ENCODE measurements around the gene SBF2. TPM values are rescaled to one million over a fixed set of nuclear protein-coding genes. Genes with fewer than 3 reads are reported as not detected.
A peak's percentile ranks its signal among the peaks of the same experiment; 100 is the strongest.

Gene SBF2
- total and polyA plus RNA-seq, 7 experiments from 2014 or later: 4.2 to 35.2 (median 13.3) TPM

DNA sequence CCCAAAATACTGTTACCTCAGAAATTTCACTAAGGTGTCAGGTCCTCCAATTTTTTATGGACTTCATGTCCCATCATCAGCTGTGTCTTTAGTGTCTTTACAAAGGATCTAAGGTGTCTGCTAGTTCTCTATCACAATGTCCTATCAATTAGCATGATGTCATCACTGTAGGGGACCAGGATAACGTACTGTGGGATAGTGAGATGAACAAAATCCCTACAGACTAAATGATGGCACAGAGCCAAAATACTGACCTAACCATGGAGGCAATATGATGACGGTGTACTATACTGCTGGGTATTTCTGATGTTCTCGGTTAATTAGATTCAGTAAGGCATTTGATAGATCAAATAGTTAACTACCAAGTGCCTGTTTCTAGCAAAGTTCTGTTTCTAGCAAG, 82.5 kb downstream of the SBF2 start:
- POLR2A ChIA-PET: no interaction called here
- H3K36me3 Mint-ChIP-seq: no peaks in the 10 kb centered on the region
- ATAC-seq: no peak

DNA sequence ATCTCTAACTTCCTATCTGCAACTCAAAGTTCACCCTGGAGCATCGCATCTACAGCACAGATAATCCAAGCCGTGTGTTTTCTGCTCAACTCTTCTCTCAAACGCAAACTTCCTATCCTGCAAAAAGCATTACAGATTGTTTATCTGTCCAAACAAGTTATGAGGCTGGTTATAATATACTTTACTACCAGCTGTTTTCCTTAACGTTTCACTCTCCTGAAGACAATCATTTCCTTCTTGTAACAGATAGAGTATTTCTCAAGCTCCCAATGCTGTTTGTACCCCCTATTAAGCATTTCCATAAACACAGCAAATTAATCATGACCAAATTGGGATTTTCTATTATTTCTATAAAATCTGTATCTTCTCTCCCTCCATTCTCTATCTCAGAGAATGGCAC, 84.7 kb downstream of the SBF2 start:
- Histone ChIP-seq H3K9me3 (ENCODE audit: control insufficient read depth in 2 of 3, low read length in 3 of 3) (no peaks in the 10 kb centered on the region), H3K27ac (ENCODE audit: low read depth, low read length) (no peak overlapping the region), H3K36me3 (ENCODE audit: control insufficient read depth in 2 of 3, insufficient read depth in 3 of 3, low read length in 3 of 3) (no peaks in the 10 kb centered on the region), H3K4me3 (ENCODE audit: low read length) (no peak overlapping the region), H3K4me1 (ENCODE audit: control insufficient read depth in 2 of 2, insufficient read depth in 2 of 2, low read length in 2 of 2) (no peaks in the 10 kb centered on the region), H3K27me3 (ENCODE audit: control insufficient read depth in 2 of 2, insufficient read depth in 2 of 2, low read length in 2 of 2) (no peaks in the 10 kb centered on the region)
- no peaks in the 10 kb centered on the region for H3K4me1 Mint-ChIP-seq
- H3K27me3 Mint-ChIP-seq: peaks cover 0 to 22% (median 0%) of the 10 kb centered on the region in 5 donors
- ChIA-PET POLR2A (no interaction called here), CTCF (interaction anchor here (0.9 to 5.4 kb wide), 5 partner anchors 14 to 115 kb away, joined by 3 to 70 read pairs (median 3); partner anchors contain the start of gene ADM)
- peak overlapping the region in 1 of 9 donors; percentile 41 for H3K27ac Mint-ChIP-seq
- H3K9me3 Mint-ChIP-seq: peaks cover 0 to 5% (median 2%) of the 10 kb centered on the region in 11 donors
- H3K36me3 Mint-ChIP-seq: no peaks in the 10 kb centered on the region
- DNase-seq: no peak
- intact Hi-C loops (cut with micrococcal nuclease): loop anchor here in 1 of 2 donors (2.0 to 10.0 kb wide), 3 partner anchors 445 to 528 kb away; no protein-coding TSS in a partner anchor
- ATAC-seq: no peak
- no peak overlapping the region for H3K4me3 Mint-ChIP-seq

More for the DNA sequence above, 82.5 kb downstream of the SBF2 start:
- Histone ChIP-seq H3K4me3 (ENCODE audit: low read length) (no peak overlapping the region), H3K4me1 (ENCODE audit: control insufficient read depth in 2 of 2, insufficient read depth in 2 of 2, low read length in 2 of 2) (no peaks in the 10 kb centered on the region), H3K27ac (ENCODE audit: low read depth, low read length) (no peak overlapping the region), H3K9me3 (ENCODE audit: control insufficient read depth in 2 of 3, low read length in 3 of 3) (no peaks in the 10 kb centered on the region), H3K36me3 (ENCODE audit: control insufficient read depth in 2 of 3, insufficient read depth in 3 of 3, low read length in 3 of 3) (no peaks in the 10 kb centered on the region), H3K27me3 (ENCODE audit: control insufficient read depth in 2 of 2, insufficient read depth in 2 of 2, low read length in 2 of 2) (no peaks in the 10 kb centered on the region)
- Mint-ChIP-seq H3K9me3 (no peaks in the 10 kb centered on the region), H3K27ac (no peak overlapping the region), H3K4me1 (no peaks in the 10 kb centered on the region), H3K27me3 (peaks cover 0 to 25% (median 0%) of the 10 kb centered on the region in 5 donors), H3K4me3 (no peak overlapping the region)
- DNase-seq: no peak
- intact Hi-C loops (cut with micrococcal nuclease): no loop called here
- CTCF ChIA-PET: interaction anchor here (1.3 to 5.4 kb wide), 3 partner anchors 12 to 98 kb away, joined by 7 to 70 read pairs (median 15); partner anchors contain the start of gene ADM

DNA sequence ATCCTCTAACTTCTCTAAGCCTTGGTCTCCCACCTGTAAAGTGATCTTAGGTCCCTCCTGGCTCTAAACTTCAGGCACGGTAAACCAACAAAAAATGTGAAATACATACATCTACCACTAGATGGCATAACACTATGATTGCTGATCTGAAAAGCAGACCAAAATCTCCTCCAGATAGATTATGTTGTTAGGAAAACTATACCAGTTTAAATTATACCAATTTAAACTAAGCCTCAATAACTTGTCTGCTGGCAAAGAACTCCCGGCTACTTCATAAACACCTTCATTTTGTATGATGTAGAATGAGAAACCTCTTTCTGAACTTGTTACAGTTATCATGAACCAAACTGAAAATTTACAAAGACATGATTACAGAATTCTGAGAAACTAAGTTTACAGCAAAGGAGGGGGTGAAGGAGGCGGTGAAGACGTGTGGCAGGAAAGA, 85.9 kb downstream of the SBF2 start:
- peak; percentile 82 for ATAC-seq

DNA sequence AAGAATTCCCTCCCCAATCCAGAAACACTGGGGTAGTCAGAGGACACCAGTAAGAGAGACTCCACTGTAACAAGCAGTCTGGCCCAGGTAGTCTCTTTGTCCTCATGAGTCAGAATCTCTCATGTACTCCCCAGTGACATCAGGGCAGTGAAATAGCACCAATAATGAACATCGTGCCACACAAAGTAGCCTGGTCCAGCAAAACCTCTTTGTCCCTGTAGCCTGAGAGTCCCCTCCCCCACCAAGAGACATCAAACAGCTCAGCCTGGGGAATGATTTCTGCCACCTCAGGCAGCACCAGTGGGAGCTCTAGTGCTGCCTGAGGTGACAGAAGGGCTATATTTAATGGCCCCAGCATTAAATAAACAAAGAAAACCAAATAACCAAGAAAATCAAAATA, 88.1 kb downstream of the SBF2 start:
- DNase-seq (no peak), ATAC-seq (no peak)
- Mint-ChIP-seq H3K9me3 (peaks cover 0 to 28% (median 10%) of the 10 kb centered on the region in 11 donors), H3K36me3 (peaks cover 2 to 19% (median 11%) of the 10 kb centered on the region in 5 donors), H3K27me3 (peaks cover 0 to 13% (median 0%) of the 10 kb centered on the region in 5 donors), H3K27ac (no peak overlapping the region), H3K4me1 (peaks cover 0 to 4% (median 0%) of the 10 kb centered on the region in 7 donors), H3K4me3 (no peak overlapping the region)
- Histone ChIP-seq H3K4me3 (ENCODE audit: low read length) (no peak overlapping the region), H3K27ac (ENCODE audit: low read depth, low read length) (no peak overlapping the region), H3K4me1 (ENCODE audit: control insufficient read depth in 2 of 2, insufficient read depth in 2 of 2, low read length in 2 of 2) (no peaks in the 10 kb centered on the region), H3K27me3 (ENCODE audit: control insufficient read depth in 2 of 2, insufficient read depth in 2 of 2, low read length in 2 of 2) (no peaks in the 10 kb centered on the region), H3K9me3 (ENCODE audit: control insufficient read depth in 2 of 3, low read length in 3 of 3) (peaks cover 0 to 3% (median 0%) of the 10 kb centered on the region in 3 experiments), H3K36me3 (ENCODE audit: control insufficient read depth in 2 of 3, insufficient read depth in 3 of 3, low read length in 3 of 3) (no peaks in the 10 kb centered on the region)
- POLR2A ChIA-PET: no interaction called here
- CTCF ChIA-PET: interaction anchor here (0.6 to 1.4 kb wide), 3 partner anchors 102 to 1897 kb away, joined by 3 to 5 read pairs (median 4); no protein-coding TSS in a partner anchor
- intact Hi-C loops (cut with micrococcal nuclease): loop anchor here in 1 of 2 donors (5.0 to 10.0 kb wide), 2 partner anchors 449 to 531 kb away; no protein-coding TSS in a partner anchor

More for the DNA sequence above, 85.9 kb downstream of the SBF2 start:
- CTCF ChIA-PET: interaction anchor here (0.7 to 5.4 kb wide), 11 partner anchors 16 to 692 kb away, joined by 3 to 70 read pairs (median 3); partner anchors contain the start of gene ADM
- Histone ChIP-seq H3K36me3 (ENCODE audit: control insufficient read depth in 2 of 3, insufficient read depth in 3 of 3, low read length in 3 of 3) (no peaks in the 10 kb centered on the region), H3K27me3 (ENCODE audit: control insufficient read depth in 2 of 2, insufficient read depth in 2 of 2, low read length in 2 of 2) (no peaks in the 10 kb centered on the region), H3K4me1 (ENCODE audit: control insufficient read depth in 2 of 2, insufficient read depth in 2 of 2, low read length in 2 of 2) (no peaks in the 10 kb centered on the region), H3K27ac (ENCODE audit: low read depth, low read length) (no peak overlapping the region), H3K9me3 (ENCODE audit: control insufficient read depth in 2 of 3, low read length in 3 of 3) (peaks cover 0 to 3% (median 0%) of the 10 kb centered on the region in 3 experiments), H3K4me3 (ENCODE audit: low read length) (no peak overlapping the region)
- Mint-ChIP-seq H3K27me3 (peaks cover 0 to 16% (median 0%) of the 10 kb centered on the region in 5 donors), H3K36me3 (peaks cover 0 to 9% (median 4%) of the 10 kb centered on the region in 5 donors), H3K4me1 (no peaks in the 10 kb centered on the region), H3K9me3 (peaks cover 0 to 17% (median 5%) of the 10 kb centered on the region in 11 donors), H3K4me3 (no peak overlapping the region), H3K27ac (no peak overlapping the region)
- peak in 7 of 9 donors; percentile 10 to 55 (median 44) for DNase-seq
- POLR2A ChIA-PET: interaction anchor here (0.7 kb wide), 1 partner anchor 121 kb away, joined by 3 read pairs; no protein-coding TSS in a partner anchor
- intact Hi-C loops (cut with micrococcal nuclease): loop anchor here (1.0 to 10.0 kb wide), 7 partner anchors 99 to 529 kb away; no protein-coding TSS in a partner anchor

DNA sequence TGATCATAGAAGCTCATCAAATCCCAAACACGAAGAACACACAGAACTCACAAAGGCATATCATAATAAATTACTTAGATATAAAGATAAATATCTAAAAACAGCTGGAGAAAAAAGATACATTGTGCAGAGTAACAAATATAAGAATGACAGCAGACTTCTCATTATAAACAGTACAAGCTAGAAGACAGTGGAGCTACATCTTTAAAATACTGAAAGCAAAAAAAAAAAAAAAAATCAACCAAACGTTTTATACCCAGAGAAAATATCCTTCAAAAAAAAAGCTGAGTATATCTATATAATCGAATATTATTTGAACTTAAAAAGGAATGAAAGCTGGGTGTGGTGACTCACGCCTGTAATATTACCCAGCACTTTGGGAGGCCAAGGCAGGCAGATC, 90.0 kb downstream of the SBF2 start:
- peaks cover 0 to 3% (median 0%) of the 10 kb centered on the region in 3 experiments for H3K9me3 ChIP-seq (ENCODE audit: control insufficient read depth in 2 of 3, low read length in 3 of 3)
- H3K36me3 ChIP-seq (ENCODE audit: control insufficient read depth in 2 of 3, insufficient read depth in 3 of 3, low read length in 3 of 3): no peaks in the 10 kb centered on the region
- no peaks in the 10 kb centered on the region for H3K4me1 ChIP-seq (ENCODE audit: control insufficient read depth in 2 of 2, insufficient read depth in 2 of 2, low read length in 2 of 2)
- Mint-ChIP-seq H3K36me3 (peaks cover 2 to 20% (median 11%) of the 10 kb centered on the region in 5 donors), H3K9me3 (peaks cover 0 to 28% (median 10%) of the 10 kb centered on the region in 11 donors), H3K4me3 (no peak overlapping the region), H3K27me3 (peaks cover 0 to 5% (median 0%) of the 10 kb centered on the region in 5 donors), H3K4me1 (peaks cover 0 to 4% (median 0%) of the 10 kb centered on the region in 7 donors), H3K27ac (no peak overlapping the region)
- ATAC-seq (no peak), DNase-seq (no peak)
- CTCF ChIA-PET: interaction anchor here (0.6 to 1.2 kb wide), 3 partner anchors 104 to 1302 kb away, joined by 3 to 5 read pairs (median 3); no protein-coding TSS in a partner anchor
- POLR2A ChIA-PET: no interaction called here
- intact Hi-C loops (cut with micrococcal nuclease): loop anchor here in 1 of 2 donors (1.0 to 10.0 kb wide), 2 partner anchors 41 to 451 kb away; no protein-coding TSS in a partner anchor
- no peaks in the 10 kb centered on the region for H3K27me3 ChIP-seq (ENCODE audit: control insufficient read depth in 2 of 2, insufficient read depth in 2 of 2, low read length in 2 of 2)
- H3K27ac ChIP-seq (ENCODE audit: low read depth, low read length): no peak overlapping the region
- no peak overlapping the region for H3K4me3 ChIP-seq (ENCODE audit: low read length)

DNA sequence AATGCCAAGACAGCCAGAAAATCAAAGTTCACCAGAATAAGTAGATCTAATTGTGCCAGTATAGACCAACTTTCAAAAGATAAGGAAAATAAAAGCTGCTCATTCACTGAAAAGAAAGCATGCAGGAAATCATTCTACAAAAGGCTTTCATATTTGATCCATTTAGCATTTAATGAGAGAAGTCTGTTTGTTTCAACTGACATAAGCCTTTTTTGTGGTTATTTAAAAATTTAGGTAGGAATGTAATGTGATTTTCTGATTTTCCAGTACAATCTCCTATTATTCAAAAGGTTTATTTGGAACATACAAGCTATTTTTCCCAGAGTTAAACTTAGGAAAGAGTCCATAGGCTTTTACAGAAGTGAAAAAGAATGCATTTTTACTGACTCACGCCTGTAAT, 92.7 kb downstream of the SBF2 start:
- H3K4me3 Mint-ChIP-seq: no peak overlapping the region
- Histone ChIP-seq H3K4me3 (ENCODE audit: low read length) (no peak overlapping the region), H3K27ac (ENCODE audit: low read depth, low read length) (no peak overlapping the region), H3K27me3 (ENCODE audit: control insufficient read depth in 2 of 2, insufficient read depth in 2 of 2, low read length in 2 of 2) (no peaks in the 10 kb centered on the region), H3K36me3 (ENCODE audit: control insufficient read depth in 2 of 3, insufficient read depth in 3 of 3, low read length in 3 of 3) (no peaks in the 10 kb centered on the region), H3K9me3 (ENCODE audit: control insufficient read depth in 2 of 3, low read length in 3 of 3) (peaks cover 0 to 3% (median 0%) of the 10 kb centered on the region in 3 experiments), H3K4me1 (ENCODE audit: control insufficient read depth in 2 of 2, insufficient read depth in 2 of 2, low read length in 2 of 2) (no peaks in the 10 kb centered on the region)
- DNase-seq (no peak), ATAC-seq (no peak)
- H3K36me3 Mint-ChIP-seq: peaks cover 2 to 23% (median 11%) of the 10 kb centered on the region in 5 donors
- H3K27ac Mint-ChIP-seq: no peak overlapping the region
- H3K27me3 Mint-ChIP-seq: peaks cover 0 to 3% (median 0%) of the 10 kb centered on the region in 5 donors
- ChIA-PET CTCF (interaction anchor here (0.7 kb wide), 1 partner anchor 1508 kb away, joined by 3 read pairs; no protein-coding TSS in a partner anchor), POLR2A (interaction anchor here (0.6 kb wide), 1 partner anchor 9 kb away, joined by 3 read pairs; no protein-coding TSS in a partner anchor)
- intact Hi-C loops (cut with micrococcal nuclease): loop anchor here in 1 of 2 donors (10.0 kb wide), 1 partner anchor 453 kb away; no protein-coding TSS in a partner anchor
- H3K9me3 Mint-ChIP-seq: peaks cover 0 to 28% (median 10%) of the 10 kb centered on the region in 11 donors
- H3K4me1 Mint-ChIP-seq: peaks cover 0 to 4% (median 0%) of the 10 kb centered on the region in 7 donors

Data from naive thymus-derived CD4-positive, alpha-beta T cell (primary cell).